ENCODE results near the gene ADGB.
"Not testable (repeated sequence)": the region's sequence is repeated elsewhere in the genome, so short reads cannot be mapped to it uniquely, and the experiment has no call there.

Gene ADGB

GRCh38 chr6:146840216-146840615, 241.4 kb downstream of the ADGB start:
- H3K4me3 ChIP-seq (ENCODE audit: low read depth, low read length), result no peak overlapping the region
- TF ChIP-seq, protein P1, sequence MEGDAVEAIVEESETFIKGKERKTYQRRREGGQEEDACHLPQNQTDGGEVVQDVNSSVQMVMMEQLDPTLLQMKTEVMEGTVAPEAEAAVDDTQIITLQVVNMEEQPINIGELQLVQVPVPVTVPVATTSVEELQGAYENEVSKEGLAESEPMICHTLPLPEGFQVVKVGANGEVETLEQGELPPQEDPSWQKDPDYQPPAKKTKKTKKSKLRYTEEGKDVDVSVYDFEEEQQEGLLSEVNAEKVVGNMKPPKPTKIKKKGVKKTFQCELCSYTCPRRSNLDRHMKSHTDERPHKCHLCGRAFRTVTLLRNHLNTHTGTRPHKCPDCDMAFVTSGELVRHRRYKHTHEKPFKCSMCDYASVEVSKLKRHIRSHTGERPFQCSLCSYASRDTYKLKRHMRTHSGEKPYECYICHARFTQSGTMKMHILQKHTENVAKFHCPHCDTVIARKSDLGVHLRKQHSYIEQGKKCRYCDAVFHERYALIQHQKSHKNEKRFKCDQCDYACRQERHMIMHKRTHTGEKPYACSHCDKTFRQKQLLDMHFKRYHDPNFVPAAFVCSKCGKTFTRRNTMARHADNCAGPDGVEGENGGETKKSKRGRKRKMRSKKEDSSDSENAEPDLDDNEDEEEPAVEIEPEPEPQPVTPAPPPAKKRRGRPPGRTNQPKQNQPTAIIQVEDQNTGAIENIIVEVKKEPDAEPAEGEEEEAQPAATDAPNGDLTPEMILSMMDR (IDR thresholded peaks at IDR 0.05; ENCODE audit: borderline replicate concordance, insufficient read depth, low read depth, low read length), result no peak

DNA sequence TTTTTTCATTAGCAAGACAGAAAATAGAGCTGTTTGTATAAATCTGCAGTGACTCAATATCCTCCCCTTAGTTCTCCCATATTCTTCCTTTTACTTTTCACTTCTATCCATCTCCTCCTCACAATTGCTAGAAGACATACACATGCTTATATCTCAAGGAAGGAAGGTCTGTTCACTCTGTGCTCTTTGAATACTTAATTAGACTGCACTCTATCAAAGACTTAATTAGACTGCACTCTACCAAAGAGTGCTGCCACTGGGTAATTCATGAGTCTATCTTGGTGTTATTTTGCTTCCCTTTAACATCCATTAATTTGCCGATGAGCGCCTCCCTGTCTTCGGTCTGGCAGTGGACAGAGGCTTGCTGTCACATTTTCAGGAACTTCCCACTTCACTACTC, 241.9 kb downstream of the ADGB start:
- no peak overlapping the region for H3K4me3 ChIP-seq (ENCODE audit: low read depth, low read length)
- TF ChIP-seq, protein P1 (IDR thresholded peaks at IDR 0.05; ENCODE audit: borderline replicate concordance, insufficient read depth, low read depth, low read length), result no peak

GRCh38 chr6:146847426-146847825, 248.7 kb downstream of the ADGB start:
- H3K4me3 ChIP-seq (ENCODE audit: low read depth, low read length), result no peak overlapping the region
- TF ChIP-seq, protein P1 (IDR thresholded peaks at IDR 0.05; ENCODE audit: borderline replicate concordance, insufficient read depth, low read depth, low read length), result no peak

GRCh38 chr6:146850238-146850896, 251.6 kb downstream of the ADGB start:
- TF ChIP-seq, protein P1 (IDR thresholded peaks at IDR 0.05; ENCODE audit: borderline replicate concordance, insufficient read depth, low read depth, low read length), result no peak
- no peak overlapping the region for H3K4me3 ChIP-seq (ENCODE audit: low read depth, low read length)

DNA sequence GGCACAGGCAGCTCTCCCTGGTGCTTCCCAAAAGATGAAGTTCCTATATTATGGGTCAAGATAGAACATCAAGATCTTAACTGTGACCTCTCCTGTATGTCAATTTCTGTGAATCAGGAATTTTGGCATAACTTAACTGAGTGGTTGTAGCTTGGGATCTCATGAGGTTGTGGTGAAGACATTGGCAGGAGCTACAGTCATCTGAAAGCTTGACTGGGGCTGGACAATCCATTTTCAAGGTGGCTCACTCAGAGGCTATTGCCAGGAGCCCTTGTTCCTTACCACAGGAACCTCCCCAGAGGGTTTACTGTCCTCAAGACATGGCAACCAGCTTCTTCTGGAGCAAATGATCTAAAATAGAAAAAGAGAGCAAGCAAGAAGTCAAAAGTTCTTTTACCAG, 252.2 kb downstream of the ADGB start:
- TF ChIP-seq, protein P1 (IDR thresholded peaks at IDR 0.05; ENCODE audit: borderline replicate concordance, insufficient read depth, low read depth, low read length), result no peak
- H3K4me3 ChIP-seq (ENCODE audit: low read depth, low read length), result no peak overlapping the region

- H3K4me3 ChIP-seq (ENCODE audit: low read depth, low read length), result no peak overlapping the region
- TF ChIP-seq, protein P1 (IDR thresholded peaks at IDR 0.05; ENCODE audit: borderline replicate concordance, insufficient read depth, low read depth, low read length), result no peak
Measured at GRCh38 chr6:146851837-146852236, 253.1 kb downstream of the ADGB start.

GRCh38 chr6:146854521-146855255, 255.9 kb downstream of the ADGB start:
- not testable (repeated sequence) for H3K4me3 ChIP-seq (ENCODE audit: low read depth, low read length)
